LNCaP clone FGC (cell line): Measurements from ENCODE around the gene PODNL1.

ENCODE experiments used
- DNase-seq: peaks from one replicate; pipeline ENCODE4 v3.0.0-alpha.2; 2011; ENCODE audit warnings: low read depth
- H3K4me3 ChIP-seq: 2 replicates; pipeline ENCODE4 v1.5.1; 2011; ENCODE audit warnings: mild to moderate bottlenecking, low read depth, low read length, control low read depth
- CTCF ChIP-seq: IDR thresholded peaks from 2 replicates; pipeline ENCODE4 v1.5.1; 2012; ENCODE audit warnings: mild to moderate bottlenecking; ENCODE audit not compliant: control insufficient read depth, insufficient read depth; ENCODE audit errors: extremely low read depth

PODNL1 gene

DNA sequence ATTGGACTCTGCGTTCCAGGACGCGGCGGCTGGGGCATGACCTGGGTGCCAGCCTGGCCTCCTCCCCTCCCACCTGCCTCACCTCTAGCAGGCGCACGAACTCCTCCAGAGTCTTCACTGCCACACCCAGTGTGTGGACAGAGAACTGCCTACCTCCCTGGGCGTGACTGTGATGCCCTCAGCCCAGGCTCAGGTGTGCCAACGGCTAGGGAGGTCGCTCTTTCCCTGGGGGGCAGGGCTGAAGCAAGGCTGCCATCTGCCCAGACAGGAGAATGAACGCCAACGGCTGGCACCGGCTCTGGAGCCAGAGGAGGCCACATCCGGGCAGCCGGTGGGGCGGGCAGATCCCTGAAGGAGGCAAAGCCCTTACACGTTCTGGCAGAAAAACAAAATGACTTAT lies 49.9 kb downstream of the PODNL1 start:
- no peak for TF ChIP-seq CTCF
- no peak for DNase-seq
- H3K4me3 ChIP-seq = no peak overlapping the region

DNA sequence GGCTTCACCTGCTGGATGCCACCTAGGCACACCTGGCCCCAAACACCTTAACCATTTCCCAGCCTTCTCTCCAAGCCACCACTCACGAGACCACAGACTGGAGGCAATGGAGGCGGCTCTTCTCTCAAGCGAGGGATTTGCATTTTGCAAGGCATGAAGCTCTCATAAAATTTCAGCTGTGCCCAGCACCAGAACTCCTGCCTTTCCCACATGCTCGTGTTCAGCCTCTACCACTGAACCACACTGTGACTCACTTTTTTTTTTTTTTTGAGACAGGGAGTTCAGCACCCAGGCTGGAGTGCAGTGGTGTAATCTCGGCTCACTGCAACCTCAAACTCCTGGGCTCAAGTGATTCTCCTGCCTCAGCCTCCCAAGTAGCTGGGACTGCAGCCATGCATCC lies 50.7 kb downstream of the PODNL1 start:
- H3K4me3 ChIP-seq = no peak overlapping the region
- TF ChIP-seq CTCF = no peak
- no peak for DNase-seq

DNA sequence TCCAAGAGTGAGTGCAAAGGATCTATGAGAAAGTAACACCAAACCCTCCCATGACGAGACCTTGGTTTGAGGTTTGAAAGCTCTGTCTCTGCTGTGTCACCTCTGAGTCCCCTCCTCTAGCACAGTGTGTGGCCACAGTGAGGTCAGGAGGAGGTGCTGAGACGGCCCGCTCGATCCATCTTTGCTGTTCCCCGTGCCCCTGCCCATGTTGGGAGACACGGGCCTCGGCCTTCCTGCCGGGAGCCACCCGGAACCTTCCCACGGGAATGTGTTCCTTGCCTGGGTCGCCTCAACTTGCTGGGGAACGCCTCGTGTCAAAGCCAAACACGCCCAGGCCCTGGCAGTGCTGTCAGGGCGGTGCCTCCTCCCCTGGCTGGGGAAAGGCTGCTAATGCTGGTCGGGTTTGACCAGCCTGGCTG lies 51.2 kb downstream of the PODNL1 start:
- no peak for DNase-seq

DNA sequence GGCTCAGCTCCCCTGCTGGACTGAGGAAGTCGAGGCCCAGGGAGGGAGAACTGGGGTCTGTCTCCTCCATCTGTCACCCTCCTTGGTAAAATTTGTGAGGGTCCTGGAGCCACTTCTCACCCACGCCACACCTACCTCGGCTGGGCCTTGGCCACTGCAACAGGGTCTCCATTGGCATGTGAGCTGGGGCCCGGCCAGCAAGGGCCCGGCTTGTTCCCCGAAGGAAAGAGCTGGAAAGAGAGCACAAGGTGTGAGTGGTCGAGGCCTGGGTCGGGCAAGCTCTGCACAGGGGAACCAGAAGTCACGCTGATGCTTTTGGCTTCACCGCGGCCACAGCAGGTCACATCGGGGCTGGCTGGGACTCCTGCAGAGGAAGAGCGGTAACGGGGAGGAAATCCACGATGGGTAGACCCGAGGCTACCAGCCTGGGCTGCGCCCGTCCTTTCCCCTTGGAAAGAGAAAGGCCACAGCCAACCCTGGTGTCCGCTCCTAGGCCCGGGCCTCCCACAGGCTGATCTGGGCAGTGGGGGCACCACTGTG lies 52.3 kb downstream of the PODNL1 start:
- TF ChIP-seq CTCF = no peak
- H3K4me3 ChIP-seq = no peak overlapping the region
- no peak for DNase-seq

More for the DNA sequence above, 51.2 kb downstream of the PODNL1 start:
- TF ChIP-seq CTCF = no peak
- no peak overlapping the region for H3K4me3 ChIP-seq

GRCh38 chr19:13884726-13885591 lies 53.3 kb downstream of the PODNL1 start:
- H3K4me3 ChIP-seq = no peak overlapping the region
- no peak for DNase-seq
- TF ChIP-seq CTCF = no peak

DNA sequence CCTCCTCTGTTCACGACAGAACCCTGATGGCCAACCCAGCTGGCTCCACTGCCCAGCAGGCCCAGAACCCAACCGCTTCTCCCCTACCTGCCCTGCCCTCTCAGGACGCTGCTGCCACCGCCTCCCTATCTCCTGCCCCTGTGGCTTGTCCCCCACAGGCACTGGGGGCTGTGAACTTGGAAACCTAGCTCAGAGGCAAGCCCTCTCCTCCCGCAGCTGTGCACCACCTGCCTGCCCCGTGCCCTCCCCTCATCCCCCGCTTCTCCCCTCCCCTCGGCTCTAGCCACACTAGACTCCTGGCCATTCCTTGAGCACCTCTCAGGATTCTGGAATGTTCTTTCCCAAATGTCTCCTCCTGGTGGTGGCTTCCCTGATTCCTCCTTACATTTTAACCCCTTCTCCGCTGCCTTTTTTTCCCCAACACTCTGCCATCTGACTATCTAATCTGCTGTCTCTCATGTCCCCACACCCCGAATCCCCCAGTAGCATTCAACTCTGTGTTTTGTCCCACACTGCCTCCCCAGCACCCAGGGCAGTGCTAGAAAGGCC lies 54.6 kb downstream of the PODNL1 start:
- no peak for TF ChIP-seq CTCF
- no peak for DNase-seq
- no peak overlapping the region for H3K4me3 ChIP-seq
